GM12873 (cell line): Measurements from ENCODE around the gene TNNI2.

ENCODE experiments used
- TF ChIP-seq, protein P1 (sequence below): IDR thresholded peaks from 2 replicates; pipeline ENCODE4 v1.5.1; 2012; ENCODE audit warnings: low read depth, mild to moderate bottlenecking, moderate library complexity, low read length, control low read depth; ENCODE audit not compliant: insufficient read depth; ENCODE audit errors: missing control alignments

TNNI2 gene

DNA sequence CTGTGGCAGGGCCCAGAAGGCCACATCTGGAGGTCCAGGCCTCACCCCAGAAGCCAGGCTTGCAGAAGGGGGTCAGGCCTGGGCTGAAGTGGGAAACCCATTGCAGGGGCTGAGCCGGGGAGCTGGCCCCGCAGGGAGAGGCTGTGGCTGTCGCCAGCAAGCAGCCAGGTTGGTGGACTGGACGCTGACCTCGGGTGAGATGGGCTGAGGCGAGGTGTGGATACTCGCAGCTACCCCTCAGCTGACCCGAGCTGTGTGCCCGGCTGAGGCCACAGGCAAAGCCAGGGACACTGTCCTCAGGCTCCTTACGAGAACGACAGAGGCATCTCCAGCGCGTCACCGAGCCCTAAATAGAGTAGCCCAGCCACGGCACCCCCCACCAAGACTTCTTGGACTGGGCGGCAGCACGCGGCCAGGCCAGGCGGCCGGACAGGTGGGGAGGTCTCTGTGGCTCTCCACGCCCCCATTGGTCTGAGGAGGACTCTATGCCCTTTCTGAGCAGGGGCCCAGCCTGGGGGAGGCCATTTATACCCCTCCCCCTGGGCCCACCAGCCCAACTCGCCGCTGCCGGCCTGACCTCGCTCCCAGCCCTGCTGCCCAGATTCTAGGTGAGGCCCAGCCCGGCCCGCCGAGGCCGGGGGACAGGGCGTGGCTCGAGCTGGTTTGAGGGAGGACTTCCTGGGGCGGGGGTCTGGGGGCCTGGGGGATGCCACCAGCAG, at the start of gene TNNI2:
Gene TNNI2 (plus strand): TSS at position 556 of the 719 bp plus-strand sequence. CDS start 716 bp downstream, outside the sequence.
- TF ChIP-seq, protein P1, sequence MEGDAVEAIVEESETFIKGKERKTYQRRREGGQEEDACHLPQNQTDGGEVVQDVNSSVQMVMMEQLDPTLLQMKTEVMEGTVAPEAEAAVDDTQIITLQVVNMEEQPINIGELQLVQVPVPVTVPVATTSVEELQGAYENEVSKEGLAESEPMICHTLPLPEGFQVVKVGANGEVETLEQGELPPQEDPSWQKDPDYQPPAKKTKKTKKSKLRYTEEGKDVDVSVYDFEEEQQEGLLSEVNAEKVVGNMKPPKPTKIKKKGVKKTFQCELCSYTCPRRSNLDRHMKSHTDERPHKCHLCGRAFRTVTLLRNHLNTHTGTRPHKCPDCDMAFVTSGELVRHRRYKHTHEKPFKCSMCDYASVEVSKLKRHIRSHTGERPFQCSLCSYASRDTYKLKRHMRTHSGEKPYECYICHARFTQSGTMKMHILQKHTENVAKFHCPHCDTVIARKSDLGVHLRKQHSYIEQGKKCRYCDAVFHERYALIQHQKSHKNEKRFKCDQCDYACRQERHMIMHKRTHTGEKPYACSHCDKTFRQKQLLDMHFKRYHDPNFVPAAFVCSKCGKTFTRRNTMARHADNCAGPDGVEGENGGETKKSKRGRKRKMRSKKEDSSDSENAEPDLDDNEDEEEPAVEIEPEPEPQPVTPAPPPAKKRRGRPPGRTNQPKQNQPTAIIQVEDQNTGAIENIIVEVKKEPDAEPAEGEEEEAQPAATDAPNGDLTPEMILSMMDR = no peak

DNA sequence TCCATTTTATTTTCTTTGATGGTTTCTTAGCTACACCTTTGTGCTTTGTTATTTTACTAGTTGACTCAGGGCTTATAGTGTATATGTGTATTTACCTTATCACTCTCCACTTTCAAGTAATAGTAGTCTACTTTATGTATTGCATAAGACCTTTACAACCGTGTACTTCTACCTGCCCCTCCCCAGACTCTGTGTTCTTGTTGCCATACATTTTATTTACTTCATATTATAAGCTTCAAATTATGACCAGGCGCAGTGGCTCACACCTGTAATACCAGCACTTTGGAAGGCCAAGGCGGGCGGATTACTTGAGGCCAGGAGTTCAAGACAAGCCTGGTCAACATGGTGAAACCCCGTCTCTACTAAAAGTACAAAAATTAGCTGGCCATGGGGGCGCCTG, 46.9 kb upstream of the TNNI2 start:
- TF ChIP-seq, protein P1 = no peak

DNA sequence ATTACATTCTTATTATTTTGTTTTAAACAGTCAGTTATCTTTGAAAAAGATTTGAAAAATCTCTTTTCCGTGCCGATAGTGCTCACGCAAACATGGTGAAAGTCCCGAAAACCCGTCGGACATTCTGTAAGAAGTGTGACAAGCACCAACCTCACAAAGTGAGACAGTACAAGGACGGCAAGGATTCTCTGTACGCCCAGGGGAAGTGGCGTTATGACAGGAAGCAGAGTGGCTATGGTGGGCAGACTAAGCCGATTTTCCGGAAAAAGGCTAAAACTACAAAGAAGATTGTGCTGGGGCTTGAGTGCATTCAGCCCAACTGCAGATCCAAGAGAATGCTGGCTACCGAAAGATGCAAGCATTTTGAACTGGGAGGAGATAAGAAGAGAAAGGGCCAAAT, 46.3 kb upstream of the TNNI2 start:
- TF ChIP-seq, protein P1 = no peak

DNA sequence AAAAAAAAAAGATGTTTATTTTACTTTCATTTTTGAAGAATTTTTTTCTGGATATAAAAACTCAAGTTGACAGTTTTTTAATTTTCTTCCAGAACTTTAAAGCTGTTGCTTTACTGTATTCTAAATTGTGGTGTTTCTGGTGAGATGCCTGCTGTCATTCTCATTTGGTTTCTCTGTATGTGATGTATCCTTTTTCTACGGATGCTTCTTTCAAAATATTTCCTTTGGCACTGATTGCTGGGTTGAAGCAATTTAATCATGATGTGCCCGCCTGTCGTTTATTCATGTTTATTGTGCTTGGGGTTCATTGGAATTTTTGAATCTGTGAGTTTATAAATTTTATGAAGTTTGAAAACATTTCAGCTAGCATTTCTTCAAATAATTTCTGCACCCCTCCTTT, 45.7 kb upstream of the TNNI2 start:
- TF ChIP-seq, protein P1 = no peak

DNA sequence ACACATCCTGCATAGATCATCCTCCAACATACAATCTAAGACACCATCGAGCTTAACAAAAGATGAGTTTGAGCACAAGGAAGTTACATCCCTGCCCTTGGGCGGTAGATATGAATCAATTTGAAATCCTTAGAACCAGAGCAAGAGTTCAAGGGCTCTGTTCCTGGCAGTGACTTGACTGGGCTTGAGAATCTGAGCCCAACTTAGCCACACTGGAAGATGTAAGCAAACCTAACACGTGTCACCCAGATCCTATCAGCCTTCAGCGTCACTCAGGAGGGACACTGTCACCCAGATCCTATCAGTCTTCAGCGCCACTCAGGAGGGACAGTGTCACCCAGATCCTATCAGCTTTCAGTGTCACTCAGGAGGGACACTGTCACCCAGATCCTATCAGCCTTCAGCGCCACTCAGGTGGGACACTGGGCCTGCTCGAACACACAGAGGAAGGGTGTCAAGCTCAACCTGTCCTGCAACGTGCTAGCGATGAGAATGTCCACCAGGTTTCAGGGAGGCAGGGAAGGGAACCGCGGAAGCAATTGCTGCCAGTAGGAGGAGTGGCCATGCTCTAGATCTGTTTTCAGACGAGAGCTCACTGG, 42.3 kb upstream of the TNNI2 start:
- TF ChIP-seq, protein P1 = no peak

DNA sequence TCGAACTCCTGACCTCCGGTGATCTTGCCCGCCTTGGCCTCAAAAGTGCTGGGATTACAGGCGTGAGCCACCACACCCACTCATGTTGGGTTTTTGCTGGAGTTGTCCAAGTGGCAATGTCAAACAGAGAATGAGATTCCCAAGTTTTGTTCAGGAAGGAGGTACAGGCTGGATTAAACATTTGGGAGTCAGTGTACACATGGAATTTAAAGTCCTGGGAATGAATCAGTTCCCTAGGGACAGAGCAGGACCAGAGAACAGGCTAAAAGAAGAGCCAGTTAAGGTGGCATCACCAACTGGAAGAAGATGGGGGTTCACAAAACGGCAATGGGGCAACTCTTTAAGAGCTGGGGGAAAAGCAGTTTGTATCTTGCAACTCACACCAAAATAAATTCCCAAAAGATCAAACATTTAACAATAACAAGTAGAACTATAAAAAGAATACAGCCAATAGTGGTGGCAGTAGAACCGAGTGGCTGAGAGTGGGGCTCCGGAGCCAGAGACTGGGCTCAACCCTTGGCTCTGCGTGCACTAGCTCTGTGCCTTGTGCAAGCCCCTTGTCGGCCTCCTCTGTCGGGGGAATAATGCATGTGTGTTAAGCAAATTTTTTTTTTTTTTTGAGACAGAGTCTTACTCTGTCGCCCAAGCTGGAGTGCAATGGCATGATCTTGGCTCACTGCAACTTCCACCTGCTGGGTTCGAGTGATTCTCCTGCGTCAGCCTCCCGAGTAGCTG, 41.2 kb upstream of the TNNI2 start:
- TF ChIP-seq, protein P1 = no peak

DNA sequence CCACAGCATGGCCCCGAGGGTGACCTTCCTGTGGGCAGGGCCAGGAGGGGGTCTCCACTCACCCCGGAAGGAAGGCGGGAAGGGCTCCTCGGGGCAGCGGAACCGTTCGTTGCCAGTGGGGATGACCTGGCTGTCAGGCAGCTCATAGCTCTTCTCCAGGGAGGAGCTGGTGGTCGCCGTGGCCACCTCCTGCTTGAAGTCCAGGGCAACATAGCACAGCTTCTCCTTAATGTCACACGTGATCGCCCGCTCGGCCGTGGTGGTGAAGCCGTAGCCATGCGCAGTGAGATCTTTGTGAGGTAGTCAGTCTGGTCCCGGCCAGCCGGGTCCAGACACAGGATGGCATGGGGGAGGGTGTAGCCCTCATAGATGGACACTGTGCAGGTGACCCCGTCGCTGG, 35.5 kb upstream of the TNNI2 start:
- TF ChIP-seq, protein P1 = no peak
